Activated naive CD4-positive, alpha-beta T cell treated with anti-CD3 and anti-CD28 coated beads, Interleukin-2, amount 50 U/mL, for 16 hours (primary cell): ENCODE data around the gene RAB27A.
A peak's percentile ranks its signal among the peaks of the same experiment; 100 is the strongest.
"Not testable (repeated sequence)": the region's sequence is repeated elsewhere in the genome, so short reads cannot be mapped to it uniquely, and the experiment has no call there.

Experiments
- DNase-seq: peaks from one replicate; pipeline ENCODE4 v3.0.0-alpha.2; 2020

The RAB27A gene

GRCh38 chr15:55281517-55282228 is 7.9 kb downstream of the RAB27A start:
- no peak for DNase-seq

- DNase-seq: not testable (repeated sequence)
These were observed 9.0 kb downstream of the RAB27A start for GRCh38 chr15:55280589-55280988.

- DNase-seq: peak; percentile 32
These were observed 9.8 kb downstream of the RAB27A start for GRCh38 chr15:55279746-55280351.

GRCh38 chr15:55279100-55279745 is 10.4 kb downstream of the RAB27A start:
- no peak for DNase-seq

- DNase-seq: no peak
These were observed 11.9 kb downstream of the RAB27A start for GRCh38 chr15:55277715-55278114.

- no peak for DNase-seq
These were observed 12.5 kb downstream of the RAB27A start for GRCh38 chr15:55277116-55277564.

GRCh38 chr15:55276324-55276723 is 13.3 kb downstream of the RAB27A start:
- no peak for DNase-seq

- DNase-seq: no peak
These were observed 19.3 kb downstream of the RAB27A start for GRCh38 chr15:55270291-55270690.

GRCh38 chr15:55268176-55268695 is 21.4 kb downstream of the RAB27A start:
- no peak for DNase-seq

- DNase-seq: peak; percentile 36
These were observed 22.0 kb downstream of the RAB27A start for GRCh38 chr15:55267401-55268175.

GRCh38 chr15:55266547-55266946 is 23.1 kb downstream of the RAB27A start:
- DNase-seq: no peak

GRCh38 chr15:55260562-55261131 is 29.0 kb downstream of the RAB27A start:
- DNase-seq: no peak

GRCh38 chr15:55257938-55258337 is 31.7 kb downstream of the RAB27A start:
- DNase-seq: no peak

GRCh38 chr15:55257012-55257670 is 32.5 kb downstream of the RAB27A start:
- DNase-seq: no peak

GRCh38 chr15:55256281-55257011 is 33.2 kb downstream of the RAB27A start:
- no peak for DNase-seq

GRCh38 chr15:55255714-55256113 is 33.9 kb downstream of the RAB27A start:
- no peak for DNase-seq

- no peak for DNase-seq
These were observed 34.5 kb downstream of the RAB27A start for GRCh38 chr15:55254916-55255679.

- no peak for DNase-seq
These were observed 36.0 kb downstream of the RAB27A start for GRCh38 chr15:55253580-55253979.

GRCh38 chr15:55252201-55252600 is 37.4 kb downstream of the RAB27A start:
- DNase-seq: not testable (repeated sequence)

GRCh38 chr15:55250941-55251340 is 38.7 kb downstream of the RAB27A start:
- no peak for DNase-seq

- DNase-seq: no peak
These were observed 39.2 kb downstream of the RAB27A start for GRCh38 chr15:55250392-55250791.
